Fibroblast of skin of scalp (primary cell): ENCODE results near the gene RAB31.
"Not testable (repeated sequence)": the region's sequence is repeated elsewhere in the genome, so short reads cannot be mapped to it uniquely, and the experiment has no call there.

Experiments used
- DNase-seq: peaks from one replicate; pipeline ENCODE4 v3.0.0-alpha.2; 2013

Gene RAB31

GRCh38 chr18:9842448-9842847 lies 134.3 kb downstream of the RAB31 start:
- no peak for DNase-seq

GRCh38 chr18:9845256-9845655 lies 137.2 kb downstream of the RAB31 start:
- DNase-seq, result peak; percentile 60

GRCh38 chr18:9846162-9846925 lies 138.2 kb downstream of the RAB31 start:
- peak; percentile 22 for DNase-seq

GRCh38 chr18:9848170-9848879 lies 140.2 kb downstream of the RAB31 start:
- DNase-seq, result no peak

- no peak for DNase-seq
Observed at GRCh38 chr18:9849407-9850283, 141.5 kb downstream of the RAB31 start.

- no peak for DNase-seq
Observed at GRCh38 chr18:9850309-9850708, 142.2 kb downstream of the RAB31 start.

GRCh38 chr18:9851511-9851910 lies 143.4 kb downstream of the RAB31 start:
- no peak for DNase-seq

- no peak for DNase-seq
Observed at GRCh38 chr18:9852266-9853081, 144.4 kb downstream of the RAB31 start.

- DNase-seq, result no peak
Observed at GRCh38 chr18:9854801-9855676, 146.9 kb downstream of the RAB31 start.

GRCh38 chr18:9855681-9856080 lies 147.6 kb downstream of the RAB31 start:
- no peak for DNase-seq

- DNase-seq, result no peak
Observed at GRCh38 chr18:9856092-9856491, 148.0 kb downstream of the RAB31 start.

GRCh38 chr18:9857479-9857998 lies 149.4 kb downstream of the RAB31 start:
- DNase-seq, result not testable (repeated sequence)

GRCh38 chr18:9858642-9859041 lies 150.5 kb downstream of the RAB31 start:
- DNase-seq, result no peak

- DNase-seq, result no peak
Observed at GRCh38 chr18:9859232-9859631, 151.1 kb downstream of the RAB31 start.

GRCh38 chr18:9860682-9861081 lies 152.6 kb downstream of the RAB31 start:
- DNase-seq, result no peak

- no peak for DNase-seq
Observed at GRCh38 chr18:9861157-9861556, 153.1 kb downstream of the RAB31 start.

GRCh38 chr18:9861933-9862332 lies 153.8 kb downstream of the RAB31 start:
- no peak for DNase-seq

- DNase-seq, result no peak
Observed at GRCh38 chr18:9862686-9863085, 154.6 kb downstream of the RAB31 start.

GRCh38 chr18:9863282-9863681 lies 155.2 kb downstream of the RAB31 start:
- DNase-seq, result no peak

- no peak for DNase-seq
Observed at GRCh38 chr18:9865764-9866490, 157.8 kb downstream of the RAB31 start.
